H1 (cell line): ENCODE measurements around the gene TMEM236. TPM values are rescaled to one million over a fixed set of nuclear protein-coding genes. Genes with fewer than 3 reads are reported as not detected.

Experiments used
- CTCF ChIA-PET: fragments of 300-600 bp; sonication (Branson Sonifier 250); formaldehyde crosslinking; loops from one replicate; lab custom pipeline; 2021; ENCODE audit not compliant: partially characterized antibody; lab: Charles Lee
- POLR2A ChIA-PET: fragments of 300-600 bp; sonication (Branson Sonifier 250); formaldehyde crosslinking; loops from one replicate; lab custom pipeline; 2021; ENCODE audit warnings: inconsistent platforms; ENCODE audit not compliant: partially characterized antibody; lab: Charles Lee
- DNase-seq, 2 experiments: peaks; one replicate each; pipeline versions ENCODE4 v3.0.0 to v3.0.0-alpha.2; 2010 to 2022; ENCODE audit warnings: low spot score in 2 of 2, low read depth in 1 of 2, mixed read lengths in 1 of 2
- FAIRE-seq: peaks from 2 replicates; lab custom pipeline; 2011; peaks lifted over from hg19 to GRCh38; lab: Jason Lieb, UNC
- H2AFZ ChIP-seq: 2 replicates; pipeline ENCODE4 v1.8.1; 2012; ENCODE audit warnings: low read length, inconsistent platforms
- H2AK5ac ChIP-seq: 2 replicates; pipeline ENCODE4 v1.6.1; 2013; ENCODE audit warnings: low read depth, low read length
- H2BK120ac ChIP-seq: replicated peaks from 2 replicates; pipeline ENCODE3; 2013; ENCODE audit warnings: low read depth, low read length, inconsistent platforms
- H2BK12ac ChIP-seq: 2 replicates; pipeline ENCODE4 v1.6.1; 2013; ENCODE audit warnings: low read depth, low read length
- H2BK15ac ChIP-seq: 2 replicates; pipeline ENCODE4 v1.6.1; 2013; ENCODE audit warnings: low read length
- H2BK20ac ChIP-seq: 2 replicates; pipeline ENCODE4 v1.6.1; 2013; ENCODE audit warnings: low read length
- H2BK5ac ChIP-seq: 2 replicates; pipeline ENCODE4 v1.6.1; 2013; ENCODE audit warnings: low read depth, low read length
- H3K14ac ChIP-seq: 2 replicates; pipeline ENCODE4 v1.6.1; 2013; ENCODE audit warnings: inconsistent platforms; ENCODE audit not compliant: insufficient read length
- H3K18ac ChIP-seq: 2 replicates; pipeline ENCODE4 v1.6.1; 2013; ENCODE audit warnings: low read length; ENCODE audit errors: extremely low read depth
- H3K23ac ChIP-seq: 2 replicates; pipeline ENCODE4 v1.6.1; 2013; ENCODE audit warnings: inconsistent platforms; ENCODE audit not compliant: insufficient read length
- H3K23me2 ChIP-seq: 2 replicates; pipeline ENCODE4 v1.6.1; 2013; ENCODE audit warnings: low read depth, low read length
- H3K27ac ChIP-seq: 2 replicates; pipeline ENCODE4 v1.6.1; 2011; ENCODE audit warnings: low read depth, low read length, inconsistent platforms
- H3K27me3 ChIP-seq, 4 experiments: replicated peaks in 1 of 4; 1 replicate in 1 of 4; 2 replicates in 3 of 4; pipeline versions ENCODE4 v1.6.1 to v1.8.1; 2011 to 2013; ENCODE audit warnings: low read length in 3 of 4, mild to moderate bottlenecking in 3 of 4, inconsistent platforms in 2 of 4, mixed read lengths in 2 of 4, moderate library complexity in 1 of 4; ENCODE audit not compliant: control insufficient read depth in 3 of 4, insufficient read depth in 3 of 4; ENCODE audit errors: extremely low read depth in 1 of 4
- H3K36me3 ChIP-seq, 4 experiments: 2 replicates each; pipeline versions ENCODE4 v1.6.1 to v1.8.1; 2011 to 2013; ENCODE audit warnings: mild to moderate bottlenecking in 4 of 4, low read length in 3 of 4, moderate library complexity in 2 of 4, control low read depth in 1 of 4, inconsistent platforms in 1 of 4; ENCODE audit not compliant: insufficient read depth in 4 of 4, control insufficient read depth in 2 of 4
- H3K4ac ChIP-seq: replicated peaks from 2 replicates; pipeline ENCODE3; 2013; ENCODE audit warnings: low read length, low read depth, mixed read lengths, inconsistent platforms; ENCODE audit not compliant: insufficient read length
- H3K4me1 ChIP-seq, 4 experiments: replicated peaks in 1 of 4; 1 replicate in 1 of 4; 2 replicates in 3 of 4; pipeline versions ENCODE4 v1.6.1 to v1.8.1; 2011 to 2013; ENCODE audit warnings: low read length in 3 of 4, inconsistent platforms in 2 of 4, mixed read lengths in 1 of 4; ENCODE audit not compliant: insufficient read depth in 4 of 4, control insufficient read depth in 3 of 4
- H3K4me2 ChIP-seq, 2 experiments: 2 replicates each; pipeline versions ENCODE4 v1.6.1 to v1.8.1; 2011 to 2013; ENCODE audit warnings: low read depth in 2 of 2, low read length in 2 of 2, control low read depth in 1 of 2, inconsistent platforms in 1 of 2, mild to moderate bottlenecking in 1 of 2; ENCODE audit not compliant: insufficient read depth in 1 of 2
- H3K4me3 ChIP-seq, 4 experiments: fragments of 200-600, 300-600 bp in 1 of 4; sonication (generic), shearing (Covaris generic), sonication (Bioruptor Twin) in 1 of 4; 2 replicates each; pipeline versions ENCODE4 v1.5.1 to v1.8.1; 2011 to 2016; ENCODE audit warnings: low read length in 4 of 4, low read depth in 3 of 4, control low read depth in 2 of 4, inconsistent platforms in 2 of 4, mild to moderate bottlenecking in 2 of 4, mixed read lengths in 1 of 4, moderate library complexity in 1 of 4; ENCODE audit not compliant: insufficient read depth in 2 of 4; ENCODE audit errors: extremely low read depth in 1 of 4
- H3K56ac ChIP-seq: replicated peaks from 2 replicates; pipeline ENCODE3; 2013; ENCODE audit warnings: low read depth, mild to moderate bottlenecking, mixed read lengths, low read length, inconsistent platforms; ENCODE audit not compliant: insufficient read length
- H3K79me1 ChIP-seq: 2 replicates; pipeline ENCODE4 v1.6.1; 2013; ENCODE audit warnings: low read depth, low read length, control low read depth
- H3K79me2 ChIP-seq, 2 experiments: 2 replicates each; pipeline versions ENCODE4 v1.6.1 to v1.8.1; 2012 to 2013; ENCODE audit warnings: low read length in 2 of 2, mild to moderate bottlenecking in 2 of 2, inconsistent platforms in 1 of 2; ENCODE audit not compliant: insufficient read depth in 2 of 2, control insufficient read depth in 1 of 2
- H3K9ac ChIP-seq, 4 experiments: replicated peaks in 1 of 4; 1 replicate in 1 of 4; 2 replicates in 3 of 4; pipeline versions ENCODE4 v1.6.1 to v1.8.1; 2011 to 2013; ENCODE audit warnings: low read depth in 3 of 4, low read length in 3 of 4, control low read depth in 2 of 4, mild to moderate bottlenecking in 2 of 4, moderate library complexity in 2 of 4, inconsistent platforms in 1 of 4; ENCODE audit errors: extremely low read depth in 1 of 4
- H3K9me3 ChIP-seq, 2 experiments: 2 replicates each; pipeline versions ENCODE4 v1.6.1 to v1.8.1; 2012 to 2013; ENCODE audit warnings: mild to moderate bottlenecking in 2 of 2, moderate library complexity in 2 of 2, control low read depth in 1 of 2, inconsistent platforms in 1 of 2, low read depth in 1 of 2, low read length in 1 of 2, mixed read lengths in 1 of 2; ENCODE audit not compliant: insufficient read depth in 2 of 2
- H4K20me1 ChIP-seq, 2 experiments: replicated peaks in 1 of 2; 2 replicates each; pipeline versions ENCODE3 to v1.8.1; 2011 to 2013; ENCODE audit warnings: inconsistent platforms in 2 of 2, low read length in 2 of 2, mild to moderate bottlenecking in 1 of 2; ENCODE audit not compliant: insufficient read depth in 2 of 2, control insufficient read depth in 1 of 2
- H4K5ac ChIP-seq: 2 replicates; pipeline ENCODE4 v1.6.1; 2013; ENCODE audit warnings: low read length, low read depth, mixed read lengths, inconsistent platforms; ENCODE audit not compliant: insufficient read length
- H4K8ac ChIP-seq: 2 replicates; pipeline ENCODE4 v1.8.0; 2013; ENCODE audit warnings: mild to moderate bottlenecking, moderate library complexity, low read length, inconsistent platforms; ENCODE audit not compliant: insufficient read depth; ENCODE audit errors: extremely low read depth
- H4K91ac ChIP-seq: replicated peaks from 2 replicates; pipeline ENCODE3; 2013; ENCODE audit warnings: low read length, mixed read lengths, inconsistent platforms; ENCODE audit not compliant: insufficient read length
- CHD1 ChIP-seq: IDR thresholded peaks from 2 replicates; pipeline ENCODE4 v1.6.1; 2012; ENCODE audit warnings: low read depth, low read length, improper control_type of control experiment
- CREB1 ChIP-seq: IDR thresholded peaks from 2 replicates; pipeline ENCODE4 v1.6.1; 2012; ENCODE audit warnings: inconsistent platforms
- GABPA ChIP-seq: IDR thresholded peaks from 2 replicates; pipeline ENCODE4 v1.6.1; 2011; ENCODE audit warnings: mild to moderate bottlenecking, low read length, moderate library complexity, borderline replicate concordance; ENCODE audit not compliant: insufficient read depth
- MAFK ChIP-seq: IDR thresholded peaks from 2 replicates; pipeline ENCODE4 v1.6.1; 2012; ENCODE audit warnings: low read depth, mild to moderate bottlenecking, improper control_type of control experiment, low read length
- NRF1 ChIP-seq: IDR thresholded peaks from 2 replicates; pipeline ENCODE4 v1.6.1; 2011; ENCODE audit warnings: mild to moderate bottlenecking, low read depth, low read length, improper control_type of control experiment
- RFX5 ChIP-seq: IDR thresholded peaks from 2 replicates; pipeline ENCODE4 v1.6.1; 2011; ENCODE audit warnings: low read depth, low read length, improper control_type of control experiment, borderline replicate concordance
- SIN3A ChIP-seq, 2 experiments: IDR thresholded peaks in 1 of 2; conservative IDR thresholded peaks in 1 of 2; 2 replicates each; pipeline ENCODE4 v1.6.1; 2011 to 2012; ENCODE audit warnings: low read length in 2 of 2, improper control_type of control experiment in 1 of 2, low read depth in 1 of 2, mild to moderate bottlenecking in 1 of 2
- SRF ChIP-seq: IDR thresholded peaks from 2 replicates; pipeline ENCODE4 v1.6.1; 2011; ENCODE audit warnings: mild to moderate bottlenecking, low read depth, low read length, moderate library complexity
- TAF1 ChIP-seq: IDR thresholded peaks from 2 replicates; pipeline ENCODE4 v1.6.1; 2011; ENCODE audit warnings: mild to moderate bottlenecking, low read depth, low read length
- YY1 ChIP-seq: IDR thresholded peaks from 2 replicates; pipeline ENCODE4 v1.6.1; 2011; ENCODE audit warnings: low read depth, mild to moderate bottlenecking, low read length
- WGBS, 2 experiments: shearing (Covaris generic) in 1 of 2; methylation state at CpG; one replicate each; pipeline versions ENCODE4 v1.1.6 to v1.1.7; 2013 to 2015; ENCODE audit warnings: low lambda C conversion rate in 2 of 2, mixed read lengths in 2 of 2, inconsistent platforms in 1 of 2, low coverage in 1 of 2, missing lambda C conversion rate in 1 of 2; ENCODE audit not compliant: insufficient replicate concordance in 2 of 2, insufficient coverage in 1 of 2, insufficient read length in 1 of 2; ENCODE audit errors: extremely low coverage in 1 of 2, missing lambda C conversion rate in 1 of 2; 5-methylcytosine and 5-hydroxymethylcytosine counted together
- polyA plus RNA-seq, 7 experiments: library from polyadenylated mRNA; depleted of rRNA in 3 of 7; stranded (reverse) in 5 of 7; unstranded in 2 of 7; fragments of >200 nt in 5 of 7; fragments of 200-250 nt in 2 of 7; gene quantifications; 1 replicate in 5 of 7; 2 replicates in 1 of 7; 4 replicates in 1 of 7; pipeline versions ENCODE4 v1.2.1 to v1.2.3, GENCODE V29; 2011 to 2013; ENCODE audit warnings: missing spikeins in 2 of 7, mixed read lengths in 2 of 7
- total RNA-seq: library from RNA; stranded (reverse); fragmentation: NEBNext Ultra II Directional; extraction: Animal tissue kit (Norgen Biotek cat#: 25700); gene quantifications from 2 replicates; pipeline ENCODE4 v1.2.1, GENCODE V29; 2021
- TF ChIP-seq, protein P1 (sequence below), 3 experiments: IDR thresholded peaks; 1 replicate in 2 of 3; 2 replicates in 1 of 3; pipeline versions ENCODE4 v1.5.1 to v1.6.1; 2011; ENCODE audit warnings: low read length in 3 of 3, mild to moderate bottlenecking in 3 of 3, inconsistent platforms in 2 of 3, low read depth in 1 of 3, moderate library complexity in 1 of 3; ENCODE audit not compliant: insufficient read depth in 1 of 3; ENCODE audit errors: control extremely low read depth in 1 of 3

The TMEM236 gene
- total and polyA plus RNA-seq, 2 of the 8 experiments (the other 6 are each of a cell fraction or from before 2014, with no cell fraction given): 0.02 to 0.07 TPM

DNA sequence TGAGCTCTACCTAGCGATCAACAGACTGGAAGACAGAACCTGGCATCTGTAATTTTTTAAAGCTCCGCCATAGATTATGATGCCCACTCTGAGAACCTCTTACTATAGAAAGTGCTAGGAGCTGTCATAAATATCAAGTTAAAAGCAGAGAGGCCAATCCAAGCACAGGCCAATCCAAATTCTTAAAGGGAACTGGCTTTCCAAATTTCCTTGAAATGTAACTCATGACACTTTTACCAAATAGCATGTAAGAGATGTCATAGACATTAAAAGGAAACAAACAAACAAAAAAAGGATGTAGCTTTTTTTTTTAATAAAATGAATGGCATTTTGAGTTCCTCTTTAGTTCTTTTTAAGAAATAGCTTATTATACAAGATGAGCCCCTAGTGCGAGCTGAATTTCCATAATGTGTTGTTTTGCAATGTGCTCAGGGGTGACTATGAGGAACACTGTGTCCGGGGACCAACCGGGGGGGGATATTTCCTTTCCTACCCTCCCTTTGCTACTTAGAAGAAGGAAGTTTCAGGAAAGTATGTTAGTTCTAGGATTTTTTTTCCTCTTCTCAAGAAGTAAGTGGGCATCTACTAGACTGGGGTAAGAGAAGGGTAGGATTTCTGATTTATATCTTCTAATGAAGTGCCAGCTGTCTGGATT lies 33.4 kb downstream of the TMEM236 start:
- no peaks in the 10 kb centered on the region for H3K23me2 ChIP-seq
- no peaks in the 10 kb centered on the region for H3K79me1 ChIP-seq
- no peak overlapping the region for H3K4me3 ChIP-seq
- H3K79me2 ChIP-seq: no peaks in the 10 kb centered on the region
- H2AFZ ChIP-seq: no peak overlapping the region
- H2BK20ac ChIP-seq: no peak overlapping the region
- no peak overlapping the region for H2BK5ac ChIP-seq
- no peak overlapping the region for H3K9ac ChIP-seq
- H3K4me1 ChIP-seq: no peaks in the 10 kb centered on the region; a peak in 1 of 7 replicates
- no peaks in the 10 kb centered on the region for H4K20me1 ChIP-seq
- no peak overlapping the region for H4K5ac ChIP-seq
- no peak overlapping the region for H4K91ac ChIP-seq
- 96% methylated on average over 5 of the region's 5 CpGs; no CpG with 5 or more reads in 1 of the 2 experiments for WGBS, 2 experiments
- H3K4me2 ChIP-seq: no peak overlapping the region
- no peak overlapping the region for H2BK15ac ChIP-seq
- H2AK5ac ChIP-seq: no peak overlapping the region
- ChIA-PET POLR2A (interaction anchor here (1.2 kb wide), 1 partner anchor 168 kb away, joined by 3 read pairs; the partner anchor contains the start of gene HACD1), CTCF (interaction anchor here (0.6 to 4.5 kb wide), 5 partner anchors 15 to 515 kb away, joined by 3 to 29 read pairs (median 3); no protein-coding TSS in a partner anchor)
- no peak overlapping the region for H3K56ac ChIP-seq
- H3K36me3 ChIP-seq: no peaks in the 10 kb centered on the region
- H4K8ac ChIP-seq: no peak overlapping the region
- H3K23ac ChIP-seq: no peak overlapping the region
- no peak overlapping the region for H2BK120ac ChIP-seq
- DNase-seq: no peak
- H3K4ac ChIP-seq: no peak overlapping the region
- FAIRE-seq: no peak
- H3K14ac ChIP-seq: no peak overlapping the region
- H3K9me3 ChIP-seq: no peaks in the 10 kb centered on the region
- no peak overlapping the region for H3K27ac ChIP-seq
- no peak overlapping the region for H3K18ac ChIP-seq
- no peak overlapping the region for H2BK12ac ChIP-seq
- no peaks in the 10 kb centered on the region for H3K27me3 ChIP-seq
- TF ChIP-seq GABPA (no peak), NRF1 (no peak), MAFK (no peak), YY1 (no peak), TAF1 (no peak), RFX5 (no peak), CHD1 (no peak), SRF (no peak), CREB1 (no peak), SIN3A (conservative IDR thresholded peaks at IDR 0.05 in 1 of 2, IDR thresholded peaks at IDR 0.05 in 1 of 2; ENCODE audit: low read depth in 1 of 2, low read length in 2 of 2) (no peak)
- TF ChIP-seq, protein P1, sequence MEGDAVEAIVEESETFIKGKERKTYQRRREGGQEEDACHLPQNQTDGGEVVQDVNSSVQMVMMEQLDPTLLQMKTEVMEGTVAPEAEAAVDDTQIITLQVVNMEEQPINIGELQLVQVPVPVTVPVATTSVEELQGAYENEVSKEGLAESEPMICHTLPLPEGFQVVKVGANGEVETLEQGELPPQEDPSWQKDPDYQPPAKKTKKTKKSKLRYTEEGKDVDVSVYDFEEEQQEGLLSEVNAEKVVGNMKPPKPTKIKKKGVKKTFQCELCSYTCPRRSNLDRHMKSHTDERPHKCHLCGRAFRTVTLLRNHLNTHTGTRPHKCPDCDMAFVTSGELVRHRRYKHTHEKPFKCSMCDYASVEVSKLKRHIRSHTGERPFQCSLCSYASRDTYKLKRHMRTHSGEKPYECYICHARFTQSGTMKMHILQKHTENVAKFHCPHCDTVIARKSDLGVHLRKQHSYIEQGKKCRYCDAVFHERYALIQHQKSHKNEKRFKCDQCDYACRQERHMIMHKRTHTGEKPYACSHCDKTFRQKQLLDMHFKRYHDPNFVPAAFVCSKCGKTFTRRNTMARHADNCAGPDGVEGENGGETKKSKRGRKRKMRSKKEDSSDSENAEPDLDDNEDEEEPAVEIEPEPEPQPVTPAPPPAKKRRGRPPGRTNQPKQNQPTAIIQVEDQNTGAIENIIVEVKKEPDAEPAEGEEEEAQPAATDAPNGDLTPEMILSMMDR (IDR thresholded peaks at IDR 0.05; ENCODE audit: control extremely low read depth in 1 of 3, insufficient read depth in 1 of 3, low read depth in 1 of 3, low read length in 3 of 3): no peak
